ENCODE results near the gene CHST14. TPM values are rescaled to one million over a fixed set of nuclear protein-coding genes. Genes with fewer than 3 reads are reported as not detected.

The CHST14 gene
- total RNA-seq, 2 donors from 2014 or later: 14.9 to 22.3 TPM

- Histone ChIP-seq H3K27ac (no peak overlapping the region), H3K27me3 (replicated peaks; ENCODE audit: insufficient read depth) (no peaks in the 10 kb centered on the region), H3K4me1 (replicated peaks) (no peaks in the 10 kb centered on the region), H3K9me3 (no peaks in the 10 kb centered on the region), H3K4me3 (no peak overlapping the region), H3K36me3 (no peaks in the 10 kb centered on the region)
- TF ChIP-seq POLR2AphosphoS5 (IDR thresholded peaks at IDR 0.05): no peak
- no peak for TF ChIP-seq CTCF (IDR thresholded peaks at IDR 0.05)
- intact Hi-C loops (cut with DNase I): no loop called here
- peak; percentile 24 for DNase-seq (ENCODE audit: low spot score)
- WGBS: 40% methylated on average over 5 of the region's 5 CpGs
Observed at GRCh38 chr15:40477642-40478327, 7.0 kb downstream of the CHST14 start.

- TF ChIP-seq CTCF (IDR thresholded peaks at IDR 0.05) (no peak), POLR2AphosphoS5 (IDR thresholded peaks at IDR 0.05) (no peak), POLR2A (IDR thresholded peaks at IDR 0.05) (no peak)
- no peaks in the 10 kb centered on the region for H3K27me3 ChIP-seq (replicated peaks; ENCODE audit: insufficient read depth)
- no peak for DNase-seq (ENCODE audit: low spot score)
- no peak overlapping the region for H3K4me3 ChIP-seq
- H3K36me3 ChIP-seq: no peaks in the 10 kb centered on the region
- no peaks in the 10 kb centered on the region for H3K4me1 ChIP-seq (replicated peaks)
- intact Hi-C loops (cut with DNase I): no loop called here
- no peak overlapping the region for H3K27ac ChIP-seq
- no peaks in the 10 kb centered on the region for H3K9me3 ChIP-seq
Observed at GRCh38 chr15:40479024-40479423, 8.2 kb downstream of the CHST14 start.

- Histone ChIP-seq H3K27me3 (replicated peaks; ENCODE audit: insufficient read depth) (no peaks in the 10 kb centered on the region), H3K36me3 (no peaks in the 10 kb centered on the region), H3K27ac (no peak overlapping the region), H3K4me3 (no peak overlapping the region), H3K4me1 (replicated peaks) (no peaks in the 10 kb centered on the region), H3K9me3 (no peaks in the 10 kb centered on the region)
- intact Hi-C loops (cut with DNase I): no loop called here
- TF ChIP-seq CTCF (IDR thresholded peaks at IDR 0.05) (no peak), POLR2AphosphoS5 (IDR thresholded peaks at IDR 0.05) (no peak), POLR2A (IDR thresholded peaks at IDR 0.05) (no peak)
- 69% methylated on average over 1 of the region's 1 CpG for WGBS
- DNase-seq (ENCODE audit: low spot score): no peak
Observed at GRCh38 chr15:40481341-40482074, 10.7 kb downstream of the CHST14 start.

GRCh38 chr15:40483919-40484318, 13.1 kb downstream of the CHST14 start:
- no peak for DNase-seq (ENCODE audit: low spot score)
- no peak overlapping the region for H3K27ac ChIP-seq
- H3K4me1 ChIP-seq (replicated peaks): no peaks in the 10 kb centered on the region
- H3K27me3 ChIP-seq (replicated peaks; ENCODE audit: insufficient read depth): no peaks in the 10 kb centered on the region
- intact Hi-C loops (cut with DNase I): no loop called here
- no peaks in the 10 kb centered on the region for H3K36me3 ChIP-seq
- H3K9me3 ChIP-seq: no peaks in the 10 kb centered on the region
- WGBS: 78% methylated on average over 2 of the region's 2 CpGs
- no peak overlapping the region for H3K4me3 ChIP-seq
- no peak for TF ChIP-seq POLR2AphosphoS5 (IDR thresholded peaks at IDR 0.05)
- no peak for TF ChIP-seq POLR2A (IDR thresholded peaks at IDR 0.05)
- TF ChIP-seq CTCF (IDR thresholded peaks at IDR 0.05): no peak
